GM19035 (cell line): ENCODE measurements around the gene C6orf136.
A peak's percentile ranks its signal among the peaks of the same experiment; 100 is the strongest.
"Not testable (repeated sequence)": the region's sequence is repeated elsewhere in the genome, so short reads cannot be mapped to it uniquely, and the experiment has no call there.

Experiments used
- ATAC-seq: cut with Tn5 transposase; IDR thresholded peaks from one replicate; pipeline ENCODE4 v1.9.1; 2021; ENCODE audit not compliant: unreplicated experiment

The C6orf136 gene

GRCh38 chr6:30655743-30656094, 8.8 kb downstream of the C6orf136 start:
- no peak for ATAC-seq

GRCh38 chr6:30656513-30656912, 9.6 kb downstream of the C6orf136 start:
- no peak for ATAC-seq

GRCh38 chr6:30657454-30657853, 10.5 kb downstream of the C6orf136 start:
- no peak for ATAC-seq

- ATAC-seq = not testable (repeated sequence)
Observed at GRCh38 chr6:30657922-30658321, 11.0 kb downstream of the C6orf136 start.

- no peak for ATAC-seq
Observed at GRCh38 chr6:30664994-30665767, 18.2 kb downstream of the C6orf136 start.

GRCh38 chr6:30666300-30666699, 19.4 kb downstream of the C6orf136 start:
- ATAC-seq = not testable (repeated sequence)

GRCh38 chr6:30670760-30671527, 24.0 kb downstream of the C6orf136 start:
- ATAC-seq = no peak

GRCh38 chr6:30672445-30673253, 25.7 kb downstream of the C6orf136 start, which contains the start of gene DHX16:
Gene DHX16, minus strand, starts transcription at chr6:30673006. Its CDS starts 165 bp downstream, at chr6:30672841.
- peak; percentile 79 for ATAC-seq

GRCh38 chr6:30676660-30677285, 29.8 kb downstream of the C6orf136 start:
- ATAC-seq = no peak

GRCh38 chr6:30678964-30679726, 32.2 kb downstream of the C6orf136 start:
- ATAC-seq = no peak

GRCh38 chr6:30679765-30680535, 33.0 kb downstream of the C6orf136 start:
- no peak for ATAC-seq

GRCh38 chr6:30681766-30682142, 34.8 kb downstream of the C6orf136 start:
- no peak for ATAC-seq

- ATAC-seq = peak; percentile 51
Observed at GRCh38 chr6:30682143-30683117, 35.5 kb downstream of the C6orf136 start.

GRCh38 chr6:30683183-30683979, 36.4 kb downstream of the C6orf136 start:
- no peak for ATAC-seq

GRCh38 chr6:30683980-30684338, 37.0 kb downstream of the C6orf136 start:
- no peak for ATAC-seq

GRCh38 chr6:30684386-30685156, 37.6 kb downstream of the C6orf136 start:
- no peak for ATAC-seq
